Measurements from ENCODE around the gene SREBF1.

Gene SREBF1

GRCh38 chr17:17771498-17772201 lies 65.1 kb downstream of the SREBF1 start:
- no peak for DNase-seq (ENCODE audit: low read depth)
- H3K4me3 ChIP-seq (ENCODE audit: low read depth, low read length), result no peak overlapping the region
- no peak for TF ChIP-seq CTCF (IDR thresholded peaks at IDR 0.05; ENCODE audit: control insufficient read depth, extremely low read depth, insufficient read depth)

GRCh38 chr17:17770632-17771044 lies 66.1 kb downstream of the SREBF1 start:
- no peak overlapping the region for H3K4me3 ChIP-seq (ENCODE audit: low read depth, low read length)
- no peak for TF ChIP-seq CTCF (IDR thresholded peaks at IDR 0.05; ENCODE audit: control insufficient read depth, extremely low read depth, insufficient read depth)
- DNase-seq (ENCODE audit: low read depth), result no peak

GRCh38 chr17:17769869-17770631 lies 66.7 kb downstream of the SREBF1 start:
- no peak for TF ChIP-seq CTCF (IDR thresholded peaks at IDR 0.05; ENCODE audit: control insufficient read depth, extremely low read depth, insufficient read depth)
- DNase-seq (ENCODE audit: low read depth), result no peak
- no peak overlapping the region for H3K4me3 ChIP-seq (ENCODE audit: low read depth, low read length)

DNA sequence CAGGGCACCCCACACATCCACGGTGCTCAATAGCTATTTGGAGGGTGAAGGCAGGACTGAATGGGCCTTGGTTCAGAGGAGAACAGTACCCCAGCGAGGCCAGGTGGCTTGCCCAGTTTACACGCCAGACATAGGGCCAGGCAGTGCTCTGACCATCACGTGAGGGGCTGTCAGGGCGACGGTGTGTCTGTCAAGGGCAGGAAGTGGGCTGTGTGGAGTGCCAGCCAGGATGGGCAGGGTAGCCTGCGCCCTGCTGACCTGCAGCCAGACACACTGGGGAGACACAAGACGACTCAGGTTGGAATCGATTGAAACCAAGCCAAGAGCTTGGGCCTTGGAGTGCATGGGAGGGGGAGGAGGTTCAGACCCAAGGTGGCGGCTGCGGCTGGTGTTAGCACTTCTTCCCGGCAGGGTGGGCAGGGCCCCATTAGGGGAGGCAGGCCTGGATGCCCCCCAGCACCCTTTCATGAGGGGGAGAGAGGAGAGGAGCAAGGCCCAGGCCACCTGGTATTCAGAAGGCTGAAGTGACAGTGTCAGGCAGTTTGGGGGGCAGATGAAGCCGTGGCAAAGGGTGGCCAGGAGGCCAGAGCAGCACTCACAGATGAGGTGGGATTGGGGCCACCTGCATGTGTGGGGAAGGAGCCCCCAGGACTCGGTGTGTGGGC lies 68.2 kb downstream of the SREBF1 start:
- no peak for TF ChIP-seq CTCF (IDR thresholded peaks at IDR 0.05; ENCODE audit: control insufficient read depth, extremely low read depth, insufficient read depth)
- no peak overlapping the region for H3K4me3 ChIP-seq (ENCODE audit: low read depth, low read length)
- DNase-seq (ENCODE audit: low read depth), result no peak

DNA sequence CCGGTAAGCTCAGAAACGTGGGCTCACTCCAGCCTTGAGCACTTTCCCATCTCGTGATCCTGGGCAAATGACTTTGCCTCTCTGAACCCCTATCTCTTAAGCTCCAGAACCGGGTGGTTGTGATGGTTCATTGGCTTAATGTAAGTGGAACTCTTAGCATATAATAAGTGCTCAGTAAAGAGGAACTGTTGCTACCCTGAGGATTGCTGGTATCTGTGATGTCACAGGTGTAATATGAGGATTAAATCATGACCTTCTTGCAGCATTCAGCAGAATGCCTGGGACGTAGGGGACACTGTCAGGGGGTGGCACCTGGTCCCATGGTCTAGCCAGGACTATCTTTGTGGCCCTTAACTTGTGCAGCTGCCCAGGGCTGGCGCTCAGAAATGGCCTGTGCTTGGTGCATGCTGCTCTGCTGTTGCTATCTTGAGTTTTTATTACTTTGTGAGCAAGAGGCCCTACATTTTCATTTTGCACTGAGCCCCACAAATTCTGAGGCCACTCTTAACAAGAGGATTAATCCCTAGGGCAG lies 68.8 kb downstream of the SREBF1 start:
- no peak for TF ChIP-seq CTCF (IDR thresholded peaks at IDR 0.05; ENCODE audit: control insufficient read depth, extremely low read depth, insufficient read depth)
- DNase-seq (ENCODE audit: low read depth), result no peak
- H3K4me3 ChIP-seq (ENCODE audit: low read depth, low read length), result no peak overlapping the region

- no peak overlapping the region for H3K4me3 ChIP-seq (ENCODE audit: low read depth, low read length)
- DNase-seq (ENCODE audit: low read depth), result no peak
- TF ChIP-seq CTCF (IDR thresholded peaks at IDR 0.05; ENCODE audit: control insufficient read depth, extremely low read depth, insufficient read depth), result no peak
These were observed 69.5 kb downstream of the SREBF1 start for GRCh38 chr17:17767154-17767869.
